Measurements from ENCODE around the gene HMGCL.
A peak's percentile ranks its signal among the peaks of the same experiment; 100 is the strongest.

HMGCL gene

GRCh38 chr1:23763041-23763577 lies 62.1 kb downstream of the HMGCL start:
- TF ChIP-seq CREB5 (CRISPR knock-in tag; IDR thresholded peaks at IDR 0.05; ENCODE audit: low read depth), result no peak
- no peak for TF ChIP-seq ZNF70 (CRISPR knock-in tag; IDR thresholded peaks at IDR 0.05)
- no peak for TF ChIP-seq RARB (CRISPR knock-in tag; IDR thresholded peaks at IDR 0.05)
- TF ChIP-seq ZNF8 (CRISPR knock-in tag; IDR thresholded peaks at IDR 0.05), result no peak
- TF ChIP-seq ZNF565 (CRISPR knock-in tag; conservative IDR thresholded peaks at IDR 0.05; ENCODE audit: low read depth), result no peak
- no peak for TF ChIP-seq ARNTL (CRISPR knock-in tag; IDR thresholded peaks at IDR 0.05; ENCODE audit: borderline replicate concordance, low read depth)
- no peak for TF ChIP-seq SNAI2 (CRISPR knock-in tag; IDR thresholded peaks at IDR 0.05)
- no peak for TF ChIP-seq GLIS3 (CRISPR knock-in tag; IDR thresholded peaks at IDR 0.05)
- TF ChIP-seq BACH2 (CRISPR knock-in tag; IDR thresholded peaks at IDR 0.05; ENCODE audit: borderline replicate concordance), result no peak
- TF ChIP-seq ZFP3 (CRISPR knock-in tag; IDR thresholded peaks at IDR 0.05), result no peak
- TF ChIP-seq TCF4 (CRISPR knock-in tag; IDR thresholded peaks at IDR 0.05; ENCODE audit: borderline replicate concordance), result no peak
- no peak for TF ChIP-seq ESRRG (CRISPR knock-in tag; IDR thresholded peaks at IDR 0.05)
- TF ChIP-seq PATZ1 (CRISPR knock-in tag; IDR thresholded peaks at IDR 0.05; ENCODE audit: borderline replicate concordance), result no peak
- TF ChIP-seq POU6F1 (CRISPR knock-in tag; IDR thresholded peaks at IDR 0.05; ENCODE audit: borderline replicate concordance, low read depth), result no peak
- TF ChIP-seq ZFP30 (CRISPR knock-in tag; IDR thresholded peaks at IDR 0.05), result no peak
- no peak for TF ChIP-seq ZC3H10 (CRISPR knock-in tag; IDR thresholded peaks at IDR 0.05)
- peak; percentile 86 for ATAC-seq

- no peak for ATAC-seq
- no peak for TF ChIP-seq CSRNP3 (CRISPR knock-in tag; IDR thresholded peaks at IDR 0.05)
- TF ChIP-seq GLIS3 (CRISPR knock-in tag; IDR thresholded peaks at IDR 0.05), result no peak
- no peak for TF ChIP-seq ESRRG (CRISPR knock-in tag; IDR thresholded peaks at IDR 0.05)
- TF ChIP-seq TSHZ2 (CRISPR knock-in tag; IDR thresholded peaks at IDR 0.05), result no peak
- TF ChIP-seq RARB (CRISPR knock-in tag; IDR thresholded peaks at IDR 0.05), result no peak
- TF ChIP-seq ZFP30 (CRISPR knock-in tag; IDR thresholded peaks at IDR 0.05), result no peak
- no peak for TF ChIP-seq ZNF70 (CRISPR knock-in tag; IDR thresholded peaks at IDR 0.05)
- no peak for TF ChIP-seq OSR1 (CRISPR knock-in tag; IDR thresholded peaks at IDR 0.05)
- TF ChIP-seq CSDC2 (CRISPR knock-in tag; IDR thresholded peaks at IDR 0.05), result no peak
- no peak for TF ChIP-seq ZNF565 (CRISPR knock-in tag; conservative IDR thresholded peaks at IDR 0.05; ENCODE audit: low read depth)
- TF ChIP-seq TCF4 (CRISPR knock-in tag; IDR thresholded peaks at IDR 0.05; ENCODE audit: borderline replicate concordance), result no peak
- TF ChIP-seq PATZ1 (CRISPR knock-in tag; IDR thresholded peaks at IDR 0.05; ENCODE audit: borderline replicate concordance), result no peak
- no peak for TF ChIP-seq TOX (CRISPR knock-in tag; IDR thresholded peaks at IDR 0.05; ENCODE audit: borderline replicate concordance)
Observed at GRCh38 chr1:23759277-23759676, 66.0 kb downstream of the HMGCL start.
